Adrenal gland (tissue), 5 donors: ENCODE measurements around the gene HSPA4L.
A peak's percentile ranks its signal among the peaks of the same experiment; 100 is the strongest.

Experiments used
- POLR2A ChIP-seq, 2 donors: fragments of 450-650 bp; IDR thresholded peaks; one replicate each; pipeline ENCODE4 v1.6.1; 2017; ENCODE audit warnings: antibody characterized with exemption in 2 of 2, mild to moderate bottlenecking in 2 of 2, moderate library complexity in 1 of 2
- TF ChIP-seq, protein P1 (sequence below), 6 experiments: fragments of 450-650 bp in 4 of 6; fragments of 200-600 bp in 2 of 6; sonication (generic) in 1 of 6; IDR thresholded peaks; 1 replicate in 5 of 6; 2 replicates in 1 of 6; pipeline versions ENCODE4 v1.5.1 to v1.8.0; 2016 to 2021; ENCODE audit warnings: antibody characterized with exemption in 6 of 6, mild to moderate bottlenecking in 2 of 6, moderate library complexity in 1 of 6
- donor health status: DM: no; HTN: no; CAD: no.

DNA sequence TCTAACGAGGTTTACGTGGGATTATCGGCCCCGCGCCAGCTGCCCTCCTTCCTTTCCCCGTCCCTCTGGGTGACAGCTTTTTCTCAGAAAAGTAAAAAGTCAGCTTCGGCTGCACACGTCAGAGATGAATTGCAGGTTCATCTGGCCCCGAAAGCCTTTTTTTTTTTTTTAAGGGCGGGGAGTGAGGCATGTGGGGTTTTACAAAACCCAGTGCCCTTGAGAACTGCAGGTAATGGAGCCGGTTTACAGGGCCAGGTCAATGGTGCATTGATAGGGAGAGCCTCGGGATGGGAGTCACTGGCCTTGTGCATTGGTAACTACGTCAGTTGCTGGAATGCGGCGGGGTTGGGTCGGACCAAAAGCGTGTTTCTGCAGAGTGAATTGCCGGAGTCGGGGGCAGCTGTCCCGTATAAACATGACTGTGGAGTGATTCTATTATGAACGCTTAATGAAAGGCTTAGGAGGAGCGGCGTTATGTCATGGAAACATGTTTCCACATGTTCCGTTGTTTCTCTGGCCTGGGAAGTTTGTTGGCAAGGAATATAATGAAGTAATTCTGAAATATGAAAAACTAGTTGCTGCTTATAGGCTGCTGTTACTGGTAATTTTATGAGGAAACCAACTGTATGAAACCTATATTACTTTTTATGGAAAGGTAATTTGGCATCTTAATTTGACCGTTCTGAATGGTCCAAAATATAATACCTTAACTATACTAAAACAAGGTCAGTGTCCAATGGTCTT is 1.1 kb downstream of the HSPA4L start:
- TF ChIP-seq, protein P1, sequence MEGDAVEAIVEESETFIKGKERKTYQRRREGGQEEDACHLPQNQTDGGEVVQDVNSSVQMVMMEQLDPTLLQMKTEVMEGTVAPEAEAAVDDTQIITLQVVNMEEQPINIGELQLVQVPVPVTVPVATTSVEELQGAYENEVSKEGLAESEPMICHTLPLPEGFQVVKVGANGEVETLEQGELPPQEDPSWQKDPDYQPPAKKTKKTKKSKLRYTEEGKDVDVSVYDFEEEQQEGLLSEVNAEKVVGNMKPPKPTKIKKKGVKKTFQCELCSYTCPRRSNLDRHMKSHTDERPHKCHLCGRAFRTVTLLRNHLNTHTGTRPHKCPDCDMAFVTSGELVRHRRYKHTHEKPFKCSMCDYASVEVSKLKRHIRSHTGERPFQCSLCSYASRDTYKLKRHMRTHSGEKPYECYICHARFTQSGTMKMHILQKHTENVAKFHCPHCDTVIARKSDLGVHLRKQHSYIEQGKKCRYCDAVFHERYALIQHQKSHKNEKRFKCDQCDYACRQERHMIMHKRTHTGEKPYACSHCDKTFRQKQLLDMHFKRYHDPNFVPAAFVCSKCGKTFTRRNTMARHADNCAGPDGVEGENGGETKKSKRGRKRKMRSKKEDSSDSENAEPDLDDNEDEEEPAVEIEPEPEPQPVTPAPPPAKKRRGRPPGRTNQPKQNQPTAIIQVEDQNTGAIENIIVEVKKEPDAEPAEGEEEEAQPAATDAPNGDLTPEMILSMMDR (IDR thresholded peaks at IDR 0.05): no peak
- TF ChIP-seq POLR2A (IDR thresholded peaks at IDR 0.05): peak; percentile 27 to 88
